ENCODE measurements around the gene TRIP12.
"Not testable (repeated sequence)": the region's sequence is repeated elsewhere in the genome, so short reads cannot be mapped to it uniquely, and the experiment has no call there.

Gene TRIP12

GRCh38 chr2:229921892-229922448, at the start of gene TRIP12:
TSS of gene TRIP12 (minus strand) at chr2:229922009. CDS start at chr2:229880079, 41,930 bp downstream.
- peak; percentile 87 for DNase-seq

GRCh38 chr2:229971298-229971790, 49.5 kb upstream of the TRIP12 start:
- no peak for DNase-seq

DNA sequence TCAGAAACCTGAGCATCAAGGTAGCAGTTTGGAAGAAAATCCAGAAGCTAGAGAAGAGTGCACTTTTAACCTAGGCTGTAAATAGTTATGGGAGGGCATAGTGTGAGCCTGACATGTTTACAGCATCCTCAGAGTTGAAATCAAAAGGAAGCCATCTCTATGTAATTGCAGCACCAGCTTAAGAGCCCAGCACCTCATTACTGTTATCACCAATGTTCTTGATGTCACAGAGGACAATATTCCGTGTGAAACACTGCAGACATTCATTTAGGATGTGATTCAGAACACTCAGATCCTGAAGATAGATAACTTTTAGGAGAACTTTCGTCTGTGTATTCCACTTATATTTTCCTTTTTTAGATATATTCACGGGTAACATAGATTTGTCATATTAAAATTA, 48.6 kb upstream of the TRIP12 start:
- DNase-seq = no peak

GRCh38 chr2:229969921-229970320, 48.1 kb upstream of the TRIP12 start:
- DNase-seq = no peak

DNA sequence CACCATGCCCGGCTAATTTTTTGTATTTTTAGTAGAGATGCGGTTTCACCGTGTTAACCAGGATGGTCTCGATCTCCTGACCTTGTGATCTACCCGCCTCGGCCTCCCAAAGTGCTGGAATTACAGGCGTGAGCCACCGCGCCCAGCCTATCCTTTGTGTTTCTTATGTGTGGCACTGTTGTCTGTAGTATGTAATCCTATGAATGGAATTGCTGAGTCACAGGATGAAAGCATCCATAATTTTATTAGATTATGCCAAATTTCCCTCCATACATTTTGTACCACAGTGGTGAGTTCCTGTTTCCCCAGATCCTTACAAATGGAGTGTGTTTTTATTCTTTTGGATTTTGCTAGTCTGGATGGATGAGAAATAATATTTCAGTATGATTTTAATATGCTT, 41.8 kb upstream of the TRIP12 start:
- not testable (repeated sequence) for DNase-seq

DNA sequence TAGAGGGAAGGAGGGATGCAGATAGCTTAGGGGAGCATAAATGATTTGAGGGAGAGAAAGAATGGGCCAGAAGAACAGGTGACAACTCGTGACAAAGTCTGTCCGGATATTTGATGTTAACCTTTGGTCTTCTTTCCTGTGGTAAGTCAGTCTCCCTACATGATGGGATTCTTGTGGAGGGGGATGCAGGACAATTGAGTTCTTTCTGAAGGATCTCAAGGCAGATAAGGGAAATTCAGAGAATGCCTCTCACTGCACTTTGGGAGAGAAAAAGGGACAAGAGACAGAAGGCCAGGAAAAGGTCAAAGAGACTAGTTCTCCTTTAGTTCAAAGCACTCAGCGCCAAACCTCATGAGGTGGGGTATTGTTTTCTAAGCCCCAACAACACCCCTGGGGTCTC, 34.7 kb upstream of the TRIP12 start:
- no peak for DNase-seq

- no peak for DNase-seq
These were observed 33.9 kb upstream of the TRIP12 start for GRCh38 chr2:229955663-229956062.

- no peak for DNase-seq
These were observed 30.5 kb upstream of the TRIP12 start for GRCh38 chr2:229952256-229952835.

DNA sequence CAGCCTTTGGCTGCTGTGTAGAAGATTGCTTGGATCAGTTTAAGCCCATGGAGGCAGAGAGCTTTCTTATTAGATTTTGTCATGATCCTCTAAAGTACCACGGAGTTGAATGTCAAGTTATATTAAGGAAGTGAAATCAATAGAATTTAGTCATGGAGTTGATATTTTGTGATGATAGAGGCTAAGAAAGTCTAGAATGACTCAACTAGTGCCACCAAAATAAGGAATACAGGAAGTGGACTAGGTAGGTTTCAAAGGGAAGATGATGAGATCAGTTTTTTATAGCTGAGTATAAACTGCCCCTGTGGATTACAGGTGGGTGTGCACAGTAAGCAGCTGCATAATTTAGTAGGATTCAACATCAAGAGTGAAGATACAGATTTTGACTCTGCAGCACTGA, 25.7 kb upstream of the TRIP12 start:
- DNase-seq = no peak

- no peak for DNase-seq
These were observed 24.2 kb upstream of the TRIP12 start for GRCh38 chr2:229945975-229946374.

DNA sequence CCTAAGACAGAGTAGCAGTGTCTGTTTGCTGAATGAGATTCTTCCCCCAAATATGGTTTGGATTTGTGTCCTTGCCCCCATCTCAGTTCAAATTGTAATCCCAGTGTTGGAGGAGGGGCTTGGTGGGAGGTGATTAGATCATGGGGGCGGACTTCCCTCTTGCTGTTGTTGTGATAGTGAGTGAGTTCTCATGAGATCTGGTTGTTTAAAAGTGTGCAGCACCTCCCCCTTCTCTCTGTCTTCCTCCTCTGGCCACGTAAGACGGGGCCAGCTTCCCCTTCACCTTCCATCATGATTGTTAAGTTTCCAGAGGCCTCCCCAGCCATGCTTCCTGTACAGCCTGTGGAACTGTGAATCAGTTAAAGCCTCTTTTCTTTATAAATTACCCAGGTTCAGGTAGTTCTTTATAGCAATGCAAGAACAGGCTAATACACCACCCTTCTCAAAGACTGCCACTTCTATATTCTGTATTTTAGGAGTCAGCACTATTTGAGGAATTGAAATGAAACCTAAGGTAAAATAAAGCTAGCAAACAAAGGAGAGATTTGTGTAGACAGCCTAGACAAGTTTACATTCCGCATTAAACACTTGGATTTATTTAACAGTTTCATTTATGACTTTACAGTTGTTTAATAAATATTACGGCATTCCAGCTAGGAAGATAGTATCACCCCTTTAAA, 22.1 kb upstream of the TRIP12 start:
- no peak for DNase-seq

DNA sequence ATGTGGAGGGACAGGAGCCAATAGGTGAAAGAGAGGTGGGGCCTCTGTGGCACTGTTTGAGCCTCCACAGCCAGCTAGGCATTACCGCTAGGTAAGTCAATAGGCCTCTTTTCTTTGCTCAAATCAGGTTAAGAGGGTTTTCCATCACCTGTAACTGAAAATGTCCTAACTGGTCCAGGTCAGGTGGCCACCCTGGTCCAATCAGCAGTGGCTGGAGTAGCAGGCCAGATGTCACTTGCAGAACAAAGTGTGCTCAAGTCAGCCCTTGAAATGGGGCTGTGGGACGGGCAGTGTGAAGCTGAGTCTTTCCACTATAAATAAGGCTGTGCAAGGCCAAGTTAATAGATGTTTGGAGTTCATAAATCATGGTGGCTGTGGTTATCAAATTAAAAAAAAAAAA, 21.4 kb upstream of the TRIP12 start:
- no peak for DNase-seq

- DNase-seq = no peak
These were observed 20.9 kb upstream of the TRIP12 start for GRCh38 chr2:229942671-229943070.

- no peak for DNase-seq
These were observed 15.7 kb upstream of the TRIP12 start for GRCh38 chr2:229937537-229937936.

DNA sequence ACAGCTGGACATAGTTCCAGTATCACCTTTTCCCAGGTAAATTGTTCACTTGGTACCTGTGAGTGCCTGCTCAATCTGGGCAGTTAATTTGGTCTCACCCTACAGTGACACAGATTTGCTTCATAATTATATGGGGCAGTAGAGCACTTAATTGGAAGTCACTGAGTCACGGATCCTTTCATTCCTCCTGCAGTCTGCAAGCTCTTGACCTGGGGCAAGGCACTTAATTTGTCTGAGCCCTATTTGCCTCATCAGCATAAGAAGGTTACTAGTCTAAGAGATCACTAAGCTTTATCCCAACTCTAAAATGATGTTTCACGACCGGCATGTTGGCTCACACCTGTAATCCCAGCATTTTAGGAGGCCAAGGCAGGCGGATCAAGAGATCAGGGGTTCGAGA, 9.4 kb upstream of the TRIP12 start:
- no peak for DNase-seq

DNA sequence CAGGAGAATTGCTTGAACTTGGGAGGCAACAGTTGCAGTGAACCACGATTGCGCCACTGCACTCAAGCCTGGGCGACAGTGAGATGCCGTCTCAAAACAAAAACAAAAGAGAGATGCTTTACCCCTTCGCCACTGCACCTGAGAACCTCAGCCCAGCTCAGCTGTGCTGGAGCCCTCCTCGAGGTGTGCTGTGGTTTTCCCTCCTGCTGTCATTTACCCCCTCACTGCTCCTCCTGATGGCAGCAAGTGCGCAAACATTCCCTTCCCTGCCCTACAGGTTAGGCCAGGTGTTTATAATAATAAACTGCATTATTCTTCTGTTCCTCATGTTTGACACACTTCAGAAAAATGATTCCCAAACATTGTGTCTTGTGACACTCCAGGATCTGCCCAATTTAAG, 8.8 kb upstream of the TRIP12 start:
- no peak for DNase-seq

- no peak for DNase-seq
These were observed 6.1 kb upstream of the TRIP12 start for GRCh38 chr2:229927817-229928321.

DNA sequence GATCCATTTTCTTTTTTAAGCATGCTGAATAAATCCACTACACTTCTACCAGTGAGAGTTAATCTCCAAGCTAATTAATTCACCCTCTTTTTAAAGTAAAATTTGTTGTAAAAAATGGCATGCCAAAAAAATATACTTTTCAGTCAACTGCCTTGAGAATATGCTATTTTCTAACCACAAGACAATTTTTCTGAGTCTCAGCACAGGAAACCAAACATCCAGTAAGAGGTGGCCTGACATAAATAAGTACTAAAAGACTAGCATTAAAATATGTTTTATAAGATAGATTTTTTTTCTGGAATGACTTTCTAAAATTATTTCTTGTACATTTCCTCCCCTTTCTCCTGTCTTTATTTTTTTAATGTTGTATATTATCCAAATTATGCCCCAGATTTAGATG, 3.4 kb upstream of the TRIP12 start:
- no peak for DNase-seq

DNA sequence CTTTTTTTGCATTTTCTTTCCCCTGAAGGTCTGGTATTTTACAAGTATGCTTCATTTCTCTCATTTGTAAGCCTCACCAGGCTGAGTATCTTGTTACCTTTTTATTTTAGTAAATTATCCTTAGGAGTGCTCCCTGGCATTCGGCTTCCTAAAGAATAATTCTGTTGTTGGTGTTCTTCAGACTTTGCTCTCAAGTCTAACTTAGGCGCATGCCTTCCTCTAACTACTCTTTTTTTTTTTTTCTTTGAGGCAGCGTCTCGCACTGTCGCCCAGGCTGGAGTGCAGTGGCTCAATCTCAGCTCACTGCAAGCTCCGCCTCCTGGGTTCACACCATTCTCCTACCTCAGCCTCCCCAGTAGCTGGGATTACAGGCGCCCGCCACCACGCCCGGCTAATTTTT, 2.7 kb upstream of the TRIP12 start:
- not testable (repeated sequence) for DNase-seq

- peak; percentile 86 for DNase-seq
These were observed 909 bp upstream of the TRIP12 start, which contains the start of gene FBXO36 for GRCh38 chr2:229922449-229923386. TSS of gene FBXO36 (plus strand) at chr2:229922503. CDS start at chr2:229922514, 11 bp downstream.

DNA sequence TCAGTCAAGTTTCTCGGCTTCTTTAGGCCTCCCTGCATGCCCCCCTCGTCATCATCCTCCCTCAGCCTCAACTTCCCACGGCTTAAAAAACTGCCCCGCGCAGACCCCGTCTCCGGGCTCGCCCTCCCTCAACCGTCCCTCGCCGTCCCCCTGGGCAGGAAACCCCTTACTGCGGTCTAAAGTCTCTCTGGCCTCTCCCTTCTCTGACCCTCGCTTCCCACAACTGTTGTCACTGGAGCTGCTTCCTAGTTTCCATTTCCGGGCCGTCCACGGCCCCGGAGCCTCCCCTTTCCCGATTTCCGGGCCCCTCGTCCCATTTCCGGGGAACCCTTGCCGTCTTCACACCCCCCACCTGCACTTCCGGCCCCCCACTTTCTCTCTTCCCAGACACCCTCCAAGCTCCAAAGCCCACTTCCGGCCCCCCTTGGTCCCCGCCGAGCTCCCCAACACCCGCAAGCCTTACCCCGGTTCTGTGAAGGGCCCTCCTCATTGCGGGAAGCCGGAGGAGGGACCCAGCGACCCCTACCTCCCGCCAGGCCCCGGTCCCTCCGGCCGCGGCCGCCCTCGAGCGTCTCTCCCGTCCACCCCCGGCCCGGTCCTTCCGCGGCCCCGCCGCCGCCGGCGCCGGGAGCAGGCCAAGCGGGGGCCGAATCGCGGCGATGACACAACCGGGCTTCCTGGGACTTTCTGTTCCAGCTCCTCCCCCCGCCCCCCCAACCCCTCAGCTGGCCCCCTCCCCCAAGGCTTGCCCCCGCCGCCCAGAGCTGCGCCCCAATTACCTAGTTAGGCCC, 513 bp downstream of the TRIP12 start:
- DNase-seq = peak; percentile 56

DNA sequence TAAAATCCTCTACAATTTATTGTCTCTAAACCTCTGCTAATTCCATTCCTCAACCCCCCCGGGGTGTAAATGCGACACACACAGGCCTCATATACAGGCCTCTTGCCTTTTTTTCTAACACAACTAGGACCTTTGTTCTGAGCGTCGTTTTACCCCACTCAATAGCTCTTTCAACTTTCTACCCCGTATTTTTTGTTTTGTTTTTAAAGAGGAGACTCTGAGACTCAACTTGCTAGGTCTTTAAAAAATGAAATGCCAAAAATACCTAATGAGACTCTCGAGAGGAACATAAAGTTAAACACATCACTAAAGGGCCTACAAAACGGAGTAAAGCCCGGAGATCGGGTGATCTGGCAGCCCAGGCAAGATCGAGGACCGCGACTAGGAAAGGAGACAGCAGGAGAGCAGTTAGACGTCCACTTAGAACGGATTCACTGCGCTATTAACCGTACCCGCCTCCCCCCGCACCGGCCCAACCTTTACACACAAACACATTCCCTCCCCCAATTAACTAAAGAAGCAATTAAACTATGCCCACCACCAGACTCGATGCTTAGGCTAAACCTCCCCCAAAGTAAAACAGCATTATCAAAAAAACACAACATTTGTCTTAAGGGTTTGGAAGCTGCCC, 1.7 kb downstream of the TRIP12 start:
- peak; percentile 41 for DNase-seq
